GM10266 (cell line): ENCODE data around the gene CUBN.

ENCODE experiments used
- DNase-seq: peaks from one replicate; pipeline ENCODE4 v3.0.0; 2012; ENCODE audit errors: extremely low spot score
- TF ChIP-seq, protein P1 (sequence below): IDR thresholded peaks from 2 replicates; pipeline ENCODE4 v1.5.1; 2012; ENCODE audit warnings: mild to moderate bottlenecking, low read depth; ENCODE audit not compliant: control insufficient read depth, insufficient read depth; ENCODE audit errors: missing control alignments

The CUBN gene

DNA sequence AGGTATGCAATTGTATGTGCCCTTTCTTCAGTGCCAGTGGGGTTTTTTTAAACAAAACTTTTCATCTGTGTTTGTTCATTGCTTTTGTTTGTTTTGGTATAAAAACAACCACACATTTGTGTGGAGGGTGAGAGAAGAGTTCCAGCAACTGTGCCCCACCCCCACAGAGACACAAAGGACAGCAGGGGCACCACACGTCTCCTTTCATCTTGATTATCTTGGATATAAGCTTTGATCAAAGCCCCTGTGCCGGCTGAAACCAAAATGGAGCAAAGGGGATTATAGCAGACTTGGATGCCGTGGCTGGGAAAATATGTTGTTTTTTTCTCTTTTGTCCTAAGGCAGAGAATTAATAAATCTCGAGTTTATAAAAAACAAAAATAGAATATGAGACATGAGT, 200.5 kb downstream of the CUBN start:
- TF ChIP-seq, protein P1, sequence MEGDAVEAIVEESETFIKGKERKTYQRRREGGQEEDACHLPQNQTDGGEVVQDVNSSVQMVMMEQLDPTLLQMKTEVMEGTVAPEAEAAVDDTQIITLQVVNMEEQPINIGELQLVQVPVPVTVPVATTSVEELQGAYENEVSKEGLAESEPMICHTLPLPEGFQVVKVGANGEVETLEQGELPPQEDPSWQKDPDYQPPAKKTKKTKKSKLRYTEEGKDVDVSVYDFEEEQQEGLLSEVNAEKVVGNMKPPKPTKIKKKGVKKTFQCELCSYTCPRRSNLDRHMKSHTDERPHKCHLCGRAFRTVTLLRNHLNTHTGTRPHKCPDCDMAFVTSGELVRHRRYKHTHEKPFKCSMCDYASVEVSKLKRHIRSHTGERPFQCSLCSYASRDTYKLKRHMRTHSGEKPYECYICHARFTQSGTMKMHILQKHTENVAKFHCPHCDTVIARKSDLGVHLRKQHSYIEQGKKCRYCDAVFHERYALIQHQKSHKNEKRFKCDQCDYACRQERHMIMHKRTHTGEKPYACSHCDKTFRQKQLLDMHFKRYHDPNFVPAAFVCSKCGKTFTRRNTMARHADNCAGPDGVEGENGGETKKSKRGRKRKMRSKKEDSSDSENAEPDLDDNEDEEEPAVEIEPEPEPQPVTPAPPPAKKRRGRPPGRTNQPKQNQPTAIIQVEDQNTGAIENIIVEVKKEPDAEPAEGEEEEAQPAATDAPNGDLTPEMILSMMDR, result no peak
- DNase-seq, result no peak

DNA sequence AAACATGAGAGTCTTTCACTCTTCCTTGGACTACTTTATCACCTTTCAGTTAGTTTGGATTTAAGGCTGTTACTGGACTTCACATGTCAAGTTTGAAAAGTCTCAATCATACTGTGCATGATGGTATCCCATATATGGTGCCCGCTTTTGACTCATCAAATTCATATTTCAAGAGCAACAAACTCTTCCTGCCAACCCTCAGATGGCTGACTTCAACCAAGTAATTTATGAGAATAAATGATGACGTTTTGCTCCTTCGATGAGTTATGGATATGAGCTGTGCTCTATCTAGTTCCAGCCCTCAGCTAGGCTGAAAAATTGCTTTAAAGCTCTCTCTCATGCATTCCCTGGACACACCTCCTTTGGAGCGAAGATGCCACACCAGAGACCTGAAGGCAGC, 202.1 kb downstream of the CUBN start:
- no peak for DNase-seq
- TF ChIP-seq, protein P1, result no peak

DNA sequence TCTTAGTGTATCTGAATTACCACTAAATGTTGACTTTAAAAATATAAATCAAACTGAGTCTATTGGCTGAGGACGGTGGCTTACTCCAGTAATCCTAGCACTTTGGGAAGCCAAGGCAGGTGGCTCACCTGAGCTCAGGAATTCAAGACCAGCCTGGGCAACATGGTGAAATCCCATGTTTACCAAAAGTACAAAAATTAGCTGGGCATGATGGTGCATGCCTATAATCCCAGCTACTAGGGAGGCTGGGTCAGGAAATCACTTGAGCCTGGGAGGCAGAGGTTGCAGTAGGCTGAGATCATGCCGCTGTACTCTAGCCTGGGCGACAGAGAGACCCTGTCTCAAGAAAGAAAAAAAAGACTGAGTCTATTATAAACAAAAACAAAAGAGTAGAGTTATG, 205.9 kb downstream of the CUBN start:
- no peak for DNase-seq
- TF ChIP-seq, protein P1, result no peak

DNA sequence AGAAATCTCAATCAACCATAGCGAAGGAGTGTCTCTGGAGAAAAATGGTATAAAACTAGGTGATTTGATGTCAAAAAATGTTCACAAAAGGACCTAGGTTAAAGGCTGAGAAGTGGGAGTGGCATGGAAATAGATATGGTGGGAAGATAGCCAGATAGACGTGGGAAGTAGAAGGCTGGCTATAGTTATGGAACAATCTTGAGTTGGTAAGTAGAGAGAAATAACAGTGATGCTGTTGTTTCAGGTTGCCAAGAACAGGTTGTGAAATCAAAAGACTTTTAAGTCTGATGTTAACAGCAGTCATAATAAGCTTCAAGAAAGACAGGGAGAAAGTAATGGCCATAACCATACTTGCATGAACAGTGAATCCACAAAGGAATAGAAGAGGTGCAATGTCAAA, 206.3 kb downstream of the CUBN start:
- TF ChIP-seq, protein P1, result no peak

DNA sequence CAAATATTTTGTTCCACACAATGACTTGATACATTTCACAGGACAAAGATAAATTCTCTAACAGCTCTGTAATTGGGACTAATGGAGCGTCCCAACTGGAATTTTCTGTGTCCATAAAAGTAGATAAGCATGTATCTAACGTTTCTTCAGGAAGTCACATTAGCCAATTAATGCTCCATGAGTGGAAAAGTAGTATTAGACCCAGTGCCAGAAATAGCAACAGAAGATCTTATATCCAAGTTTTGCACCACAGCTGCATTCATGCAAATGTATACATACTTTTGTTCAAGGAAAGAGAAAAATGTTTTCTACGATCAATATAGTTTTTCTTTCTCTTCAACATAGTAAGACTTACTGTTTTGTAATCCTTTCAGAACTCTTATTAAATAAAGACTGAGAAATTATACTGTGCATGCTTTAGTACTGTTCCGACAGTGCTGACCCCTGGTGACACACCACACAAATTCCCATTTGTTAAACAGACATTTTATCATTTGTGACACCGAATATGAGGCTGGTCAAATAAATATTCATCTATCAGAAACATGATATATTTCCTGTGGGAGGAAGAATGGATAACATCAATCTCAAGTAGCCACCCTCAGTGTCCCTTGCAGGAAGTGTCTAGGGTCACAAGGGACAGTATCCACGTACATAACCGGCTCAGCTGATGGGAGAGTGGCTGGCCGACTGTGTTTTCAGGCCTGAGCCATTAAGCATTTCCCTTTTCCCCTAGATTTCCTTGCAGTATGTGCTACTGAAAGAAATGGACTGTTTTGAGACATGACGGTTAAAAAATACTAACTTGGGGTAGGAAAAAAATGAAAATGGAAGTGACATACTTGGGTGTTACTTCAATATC, 210.3 kb downstream of the CUBN start:
- TF ChIP-seq, protein P1, result no peak
- no peak for DNase-seq

More for the DNA sequence above, 206.3 kb downstream of the CUBN start:
- DNase-seq, result no peak

DNA sequence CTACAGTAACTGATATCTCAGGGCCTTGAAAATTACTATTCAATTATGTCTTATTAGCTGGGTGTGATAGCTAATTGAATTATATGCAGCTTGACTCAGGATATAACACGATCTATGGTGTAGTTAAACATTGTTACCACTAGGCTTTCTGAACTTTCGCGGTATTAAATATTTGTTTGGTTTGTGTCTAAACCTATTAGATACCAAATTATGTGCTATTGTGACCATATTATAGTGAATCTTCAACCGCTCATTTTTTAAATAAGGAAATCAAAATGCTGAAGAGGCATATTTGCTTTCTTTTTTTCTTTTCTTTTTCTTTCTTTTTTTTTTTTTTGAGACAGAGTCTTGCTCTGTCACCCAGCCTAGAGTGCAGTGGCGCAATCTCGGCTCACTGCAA, 213.1 kb downstream of the CUBN start:
- TF ChIP-seq, protein P1, result no peak
- DNase-seq, result no peak

DNA sequence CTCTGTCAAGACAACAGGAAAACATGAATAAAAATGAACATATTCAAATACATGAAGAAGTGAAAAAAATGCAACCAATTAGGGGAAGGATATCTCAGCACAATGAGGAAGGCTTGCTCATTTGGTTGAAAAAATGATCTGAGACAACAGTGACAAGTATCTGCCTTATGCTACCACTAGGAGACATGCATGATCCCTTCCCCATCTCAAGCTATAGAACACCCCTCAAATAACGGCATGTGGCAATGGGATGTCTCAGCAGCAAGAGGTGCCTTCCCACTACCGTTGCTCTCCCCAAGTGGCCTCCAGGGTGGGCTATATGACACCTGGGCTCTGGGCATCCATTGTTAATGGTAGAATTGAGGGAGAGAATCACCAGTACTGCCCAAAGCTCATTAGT, 214.3 kb downstream of the CUBN start:
- no peak for DNase-seq
- TF ChIP-seq, protein P1, result no peak
